HepG2 (cell line): ENCODE data around the gene EDC3. TPM values are rescaled to one million over a fixed set of nuclear protein-coding genes. Genes with fewer than 3 reads are reported as not detected.

ENCODE experiments used
- ATAC-seq: fragments of 200-7000 bp; cut with Tn5 transposase; 3 replicates; pipeline ENCODE4 v1.9.1; 2020; ENCODE audit warnings: mild to moderate bottlenecking, moderate library complexity
- BruUV-seq: library from RNA; stranded (reverse); fragments of 400-500 nt; replicated peaks from 2 replicates; lab custom pipeline; 2021; lab: Mats Ljungman, UMichigan
- CTCF ChIA-PET: fragments of 300-600 bp; formaldehyde crosslinking; extraction: SDS; loops from one replicate; lab custom pipeline; 2021; ENCODE audit warnings: low total read pairs, inconsistent platforms, low intra/inter-chr PET ratio; lab: Yijun Ruan, JAX
- POLR2A ChIA-PET: fragments of 350-600 bp; sonication (Branson Sonifier 250); formaldehyde crosslinking; loops from one replicate; lab custom pipeline; 2020; ENCODE audit warnings: antibody characterized with exemption, inconsistent platforms; lab: Yijun Ruan, JAX
- DNase-seq: peaks from one replicate; pipeline ENCODE4 v3.0.0-alpha.2; 2015; ENCODE audit warnings: low spot score
- FAIRE-seq: peaks from 3 replicates; lab custom pipeline; 2011; peaks lifted over from hg19 to GRCh38; lab: Jason Lieb, UNC
- H2AFZ ChIP-seq: one replicate; pipeline ENCODE4 v1.6.1; 2011; ENCODE audit warnings: low read length, inconsistent platforms
- H3K27ac ChIP-seq: fragments of 300-600 bp; 3 replicates; pipeline ENCODE4 v1.8.0; 2011; ENCODE audit warnings: mixed run types, mild to moderate bottlenecking, mixed read lengths, low read length, inconsistent platforms; ENCODE audit not compliant: insufficient read depth; ENCODE audit errors: extremely low read length
- H3K27me3 ChIP-seq, 2 experiments: fragments of 200-600 bp in 1 of 2; 2 replicates in 1 of 2; 3 replicates in 1 of 2; pipeline versions ENCODE4 v1.6.0 to v1.8.0; 2011; ENCODE audit warnings: low read length in 2 of 2, mild to moderate bottlenecking in 2 of 2, moderate library complexity in 2 of 2, inconsistent platforms in 1 of 2; ENCODE audit not compliant: insufficient read depth in 2 of 2, control insufficient read depth in 1 of 2
- H3K36me3 ChIP-seq, 2 experiments: fragments of 200-600 bp in 1 of 2; replicated peaks in 1 of 2; 2 replicates in 1 of 2; 3 replicates in 1 of 2; pipeline versions ENCODE4 v1.5.1 to v1.8.0; 2011; ENCODE audit warnings: low read length in 2 of 2, inconsistent platforms in 1 of 2; ENCODE audit not compliant: insufficient read depth in 2 of 2, control insufficient read depth in 1 of 2
- H3K4me1 ChIP-seq: 2 replicates; pipeline ENCODE4 v1.5.1; 2012; ENCODE audit warnings: low read length, inconsistent platforms; ENCODE audit not compliant: insufficient read depth
- H3K4me2 ChIP-seq: 2 replicates; pipeline ENCODE4 v1.6.0; 2011; ENCODE audit warnings: low read depth, low read length, inconsistent platforms
- H3K4me3 ChIP-seq, 3 experiments: fragments of 200-600 bp in 1 of 3; sonication (generic), shearing (Covaris generic) in 1 of 3; replicated peaks in 1 of 3; 2 replicates each; pipeline ENCODE4 v1.5.1; 2011 to 2016; ENCODE audit warnings: low read length in 3 of 3, inconsistent platforms in 2 of 3, low read depth in 2 of 3, mild to moderate bottlenecking in 2 of 3, control low read depth in 1 of 3, mixed read lengths in 1 of 3; ENCODE audit not compliant: insufficient read depth in 1 of 3
- H3K79me2 ChIP-seq: one replicate; pipeline ENCODE4 v1.6.1; 2011; ENCODE audit warnings: low read length, inconsistent platforms; ENCODE audit not compliant: insufficient read depth
- H3K9ac ChIP-seq: 2 replicates; pipeline ENCODE4 v1.6.0; 2011; ENCODE audit warnings: mild to moderate bottlenecking, low read depth, low read length, inconsistent platforms; ENCODE audit not compliant: insufficient read depth
- H3K9me3 ChIP-seq: 2 replicates; pipeline ENCODE4 v1.5.1; 2012; ENCODE audit warnings: mild to moderate bottlenecking, low read length
- H4K20me1 ChIP-seq: 2 replicates; pipeline ENCODE4 v1.6.0; 2011; ENCODE audit warnings: inconsistent platforms, mild to moderate bottlenecking, low read length, moderate library complexity; ENCODE audit not compliant: insufficient read depth
- ATM ChIP-seq: fragments of 450-650 bp; IDR thresholded peaks from 2 replicates; pipeline ENCODE4 v1.7.1; 2017; ENCODE audit warnings: mild to moderate bottlenecking, borderline replicate concordance
- GTF3A ChIP-seq: sonication (generic); formaldehyde crosslinking; conservative IDR thresholded peaks from 2 replicates; pipeline ENCODE4 v1.4.0; 2020; ENCODE audit warnings: mild to moderate bottlenecking, missing genetic modification reagents
- HES4 ChIP-seq: sonication (generic); formaldehyde crosslinking; IDR thresholded peaks from 2 replicates; pipeline ENCODE4 v1.9.0; 2021; ENCODE audit warnings: mild to moderate bottlenecking, missing genetic modification reagents, borderline replicate concordance
- MAFF ChIP-seq: IDR thresholded peaks from 2 replicates; pipeline ENCODE4 v1.6.1; 2011; ENCODE audit warnings: low read depth, low read length, improper control_type of control experiment
- ZFP62 ChIP-seq: sonication (generic); formaldehyde crosslinking; IDR thresholded peaks from 2 replicates; pipeline ENCODE4 v1.4.0; 2020; ENCODE audit warnings: missing genetic modification reagents
- ZFP91 ChIP-seq: sonication (generic); formaldehyde crosslinking; IDR thresholded peaks from 2 replicates; pipeline ENCODE4 v1.9.0; 2022; ENCODE audit warnings: missing genetic modification reagents, mild to moderate bottlenecking, borderline replicate concordance
- ZNF280B ChIP-seq: sonication (generic); formaldehyde crosslinking; IDR thresholded peaks from 2 replicates; pipeline ENCODE4 v1.5.0; 2020; ENCODE audit warnings: missing genetic modification reagents, mild to moderate bottlenecking, borderline replicate concordance
- ZNF576 ChIP-seq: sonication (generic); formaldehyde crosslinking; IDR thresholded peaks from 2 replicates; pipeline ENCODE4 v1.4.0; 2020; ENCODE audit warnings: mild to moderate bottlenecking, missing genetic modification reagents
- ZNF7 ChIP-seq: IDR thresholded peaks from 2 replicates; pipeline ENCODE4 v1.6.1; 2016; ENCODE audit warnings: missing biosample characterization, missing genetic modification reagents
- ZSCAN30 ChIP-seq: sonication (generic); formaldehyde crosslinking; IDR thresholded peaks from 2 replicates; pipeline ENCODE4 v1.5.0; 2020; ENCODE audit warnings: mild to moderate bottlenecking, missing genetic modification reagents
- WGBS: methylation state at CpG from one replicate; pipeline ENCODE4 v1.1.6; 2017; ENCODE audit warnings: low lambda C conversion rate; 5-methylcytosine and 5-hydroxymethylcytosine counted together
- in situ Hi-C: cut with HindIII; loops from 2 replicates; pipeline ENCODE4 v1.10.0; 2017; ENCODE audit warnings: low pct_unique_long_range_greater_than_20kb; ENCODE audit not compliant: extremely low pct_ligation_motif_present
- intact Hi-C: fragments of 100-400 bp; cut with micrococcal nuclease; formaldehyde crosslinking; loops from one replicate; pipeline ENCODE4 v1.10.0; 2022; ENCODE audit not compliant: unreplicated experiment
- polyA plus RNA-seq, 8 experiments: library from polyadenylated mRNA; depleted of rRNA in 3 of 8; stranded (reverse) in 7 of 8; unstranded in 1 of 8; fragments of >200 nt; fragmentation: Illumina TruSeq in 4 of 8; extraction: Trizol in 4 of 8; gene quantifications; 2 replicates each; pipeline versions ENCODE4 v1.2.1 to v1.2.3, GENCODE V29; 2011 to 2016; ENCODE audit warnings: low read depth in 4 of 8, missing spikeins in 1 of 8, mixed read lengths in 1 of 8; ENCODE audit not compliant: insufficient read depth in 1 of 8
- total RNA-seq, 5 experiments: library from RNA; depleted of rRNA; stranded (reverse); fragments of >200 nt; fragmentation: Illumina TruSeq; extraction: Trizol; gene quantifications; 2 replicates each; pipeline ENCODE4 v1.2.3, GENCODE V29; 2016; ENCODE audit warnings: low read depth in 1 of 5

Gene EDC3
- total and polyA plus RNA-seq, 2 of the 13 experiments (the other 11 are each of a cell fraction or from before 2014, with no cell fraction given), result 17.4 to 32.0 TPM

- in situ Hi-C loops (loop anchor here (5.0 kb wide), 1 partner anchor 250 kb away; no protein-coding TSS in a partner anchor), intact Hi-C loops (no loop called here)
- no peak overlapping the region for H3K4me2 ChIP-seq
- H3K9ac ChIP-seq, result no peak overlapping the region
- POLR2A ChIA-PET, result interaction anchor here (0.7 kb wide), 1 partner anchor 149 kb away, joined by 3 read pairs; no protein-coding TSS in a partner anchor
- H3K4me1 ChIP-seq, result peaks cover 25% of the 10 kb centered on the region
- no TSS peak for BruUV-seq
- TF ChIP-seq ZSCAN30 (CRISPR knock-in tag) (no peak), HES4 (CRISPR knock-in tag) (no peak), MAFF (no peak)
- DNase-seq (no peak), ATAC-seq (no peak), FAIRE-seq (no peak)
- no peaks in the 10 kb centered on the region for H3K27me3 ChIP-seq
- peaks cover 52% of the 10 kb centered on the region for H4K20me1 ChIP-seq
- H3K27ac ChIP-seq, result no peak overlapping the region
- H3K9me3 ChIP-seq, result no peaks in the 10 kb centered on the region
- H2AFZ ChIP-seq, result no peak overlapping the region
- no peak overlapping the region for H3K4me3 ChIP-seq
- H3K36me3 ChIP-seq, result peaks cover 53 to 78% of the 10 kb centered on the region in 2 experiments
- WGBS, result 94% methylated on average over 21 of the region's 21 CpGs
- peaks cover 38% of the 10 kb centered on the region for H3K79me2 ChIP-seq
- CTCF ChIA-PET, result interaction anchor here (1.4 to 2.6 kb wide), 3 partner anchors 147 to 249 kb away, joined by 3 to 15 read pairs (median 7); no protein-coding TSS in a partner anchor
These were observed 73.9 kb downstream of the EDC3 start for GRCh38 chr15:74621936-74622335.

GRCh38 chr15:74621546-74621920 is 74.3 kb downstream of the EDC3 start:
- H3K36me3 ChIP-seq, result peaks cover 51 to 74% of the 10 kb centered on the region in 2 experiments

More at GRCh38 chr15:74621546-74621920, 74.3 kb downstream of the EDC3 start:
- peaks cover 28% of the 10 kb centered on the region for H3K4me1 ChIP-seq
- no peak for FAIRE-seq
- peaks cover 56% of the 10 kb centered on the region for H4K20me1 ChIP-seq
- 97% methylated on average over 12 of the region's 16 CpGs for WGBS
- intact Hi-C loops (no loop called here), in situ Hi-C loops (loop anchor here (5.0 kb wide), 1 partner anchor 249 kb away; no protein-coding TSS in a partner anchor)
- no peak overlapping the region for H3K27ac ChIP-seq
- H3K9ac ChIP-seq, result no peak overlapping the region
- no peak overlapping the region for H3K4me3 ChIP-seq
- CTCF ChIA-PET, result interaction anchor here (1.1 to 2.6 kb wide), 5 partner anchors 11 to 248 kb away, joined by 3 to 19 read pairs (median 7); no protein-coding TSS in a partner anchor
- no peak overlapping the region for H3K4me2 ChIP-seq
- H3K9me3 ChIP-seq, result no peaks in the 10 kb centered on the region
- no peak overlapping the region for H2AFZ ChIP-seq
- no TSS peak for BruUV-seq
- no peaks in the 10 kb centered on the region; a peak in 1 of 5 replicates for H3K27me3 ChIP-seq
- POLR2A ChIA-PET, result interaction anchor here (0.7 kb wide), 1 partner anchor 150 kb away, joined by 3 read pairs; no protein-coding TSS in a partner anchor
- DNase-seq, result no peak
- H3K79me2 ChIP-seq, result peaks cover 42% of the 10 kb centered on the region
- ATAC-seq, result no peak
- TF ChIP-seq ZNF7 (CRISPR knock-in tag), result no peak
- TF ChIP-seq ZFP91 (CRISPR knock-in tag), result peak; percentile 34; the same call in 1 of the 2 replicates
- TF ChIP-seq GTF3A (CRISPR knock-in tag), result no peak
- no peak for TF ChIP-seq ZFP62 (CRISPR knock-in tag)
- 0 out of 2 replicates have a peak, but pooled peaks have one; percentile 3 for TF ChIP-seq ZNF280B (CRISPR knock-in tag)
- no peak for TF ChIP-seq ZNF576 (CRISPR knock-in tag)
- no peak for TF ChIP-seq ATM
